GM10248 (cell line): ENCODE results near the gene NPVF.

Experiments
- CTCF ChIA-PET: fragments of 300-600 bp; sonication (Branson Sonifier 250); formaldehyde crosslinking; extraction: SDS; loops from one replicate; lab custom pipeline; 2021; ENCODE audit warnings: antibody characterized with exemption; lab: Yijun Ruan, JAX
- POLR2A ChIA-PET: fragments of 350-650 bp; sonication (Branson Sonifier 250); formaldehyde crosslinking; extraction: SDS; loops from one replicate; lab custom pipeline; 2020; ENCODE audit warnings: antibody characterized with exemption; lab: Yijun Ruan, JAX
- DNase-seq: peaks from one replicate; pipeline ENCODE4 v3.0.0; 2012; ENCODE audit errors: extremely low spot score
- TF ChIP-seq, protein P1 (sequence below): IDR thresholded peaks from 2 replicates; pipeline ENCODE4 v1.5.1; 2012; ENCODE audit warnings: mild to moderate bottlenecking, low read depth; ENCODE audit errors: extremely low read depth, missing control alignments, control extremely low read depth

Gene NPVF

GRCh38 chr7:25179325-25179724, 49.0 kb downstream of the NPVF start:
- CTCF ChIA-PET, result interaction anchor here (1.2 to 2.2 kb wide), 7 partner anchors 8 to 94 kb away, joined by 3 to 9 read pairs (median 6); partner anchors contain the start of gene CYCS
- POLR2A ChIA-PET, result interaction anchor here (1.5 kb wide), 1 partner anchor 54 kb away, joined by 7 read pairs; the partner anchor contains the start of gene CYCS
- TF ChIP-seq, protein P1, sequence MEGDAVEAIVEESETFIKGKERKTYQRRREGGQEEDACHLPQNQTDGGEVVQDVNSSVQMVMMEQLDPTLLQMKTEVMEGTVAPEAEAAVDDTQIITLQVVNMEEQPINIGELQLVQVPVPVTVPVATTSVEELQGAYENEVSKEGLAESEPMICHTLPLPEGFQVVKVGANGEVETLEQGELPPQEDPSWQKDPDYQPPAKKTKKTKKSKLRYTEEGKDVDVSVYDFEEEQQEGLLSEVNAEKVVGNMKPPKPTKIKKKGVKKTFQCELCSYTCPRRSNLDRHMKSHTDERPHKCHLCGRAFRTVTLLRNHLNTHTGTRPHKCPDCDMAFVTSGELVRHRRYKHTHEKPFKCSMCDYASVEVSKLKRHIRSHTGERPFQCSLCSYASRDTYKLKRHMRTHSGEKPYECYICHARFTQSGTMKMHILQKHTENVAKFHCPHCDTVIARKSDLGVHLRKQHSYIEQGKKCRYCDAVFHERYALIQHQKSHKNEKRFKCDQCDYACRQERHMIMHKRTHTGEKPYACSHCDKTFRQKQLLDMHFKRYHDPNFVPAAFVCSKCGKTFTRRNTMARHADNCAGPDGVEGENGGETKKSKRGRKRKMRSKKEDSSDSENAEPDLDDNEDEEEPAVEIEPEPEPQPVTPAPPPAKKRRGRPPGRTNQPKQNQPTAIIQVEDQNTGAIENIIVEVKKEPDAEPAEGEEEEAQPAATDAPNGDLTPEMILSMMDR, result no peak
- DNase-seq, result no peak
